Kidney capillary endothelial cell (primary cell): ENCODE results near the gene IL1R2.

Experiments
- DNase-seq: peaks from one replicate; pipeline ENCODE4 v3.0.0-alpha.2; 2018; ENCODE audit warnings: low spot score

IL1R2 gene

GRCh38 chr2:102020596-102021170 lies 28.9 kb downstream of the IL1R2 start:
- DNase-seq = peak; percentile 73

GRCh38 chr2:102021779-102022178 lies 30.0 kb downstream of the IL1R2 start:
- DNase-seq = no peak

DNA sequence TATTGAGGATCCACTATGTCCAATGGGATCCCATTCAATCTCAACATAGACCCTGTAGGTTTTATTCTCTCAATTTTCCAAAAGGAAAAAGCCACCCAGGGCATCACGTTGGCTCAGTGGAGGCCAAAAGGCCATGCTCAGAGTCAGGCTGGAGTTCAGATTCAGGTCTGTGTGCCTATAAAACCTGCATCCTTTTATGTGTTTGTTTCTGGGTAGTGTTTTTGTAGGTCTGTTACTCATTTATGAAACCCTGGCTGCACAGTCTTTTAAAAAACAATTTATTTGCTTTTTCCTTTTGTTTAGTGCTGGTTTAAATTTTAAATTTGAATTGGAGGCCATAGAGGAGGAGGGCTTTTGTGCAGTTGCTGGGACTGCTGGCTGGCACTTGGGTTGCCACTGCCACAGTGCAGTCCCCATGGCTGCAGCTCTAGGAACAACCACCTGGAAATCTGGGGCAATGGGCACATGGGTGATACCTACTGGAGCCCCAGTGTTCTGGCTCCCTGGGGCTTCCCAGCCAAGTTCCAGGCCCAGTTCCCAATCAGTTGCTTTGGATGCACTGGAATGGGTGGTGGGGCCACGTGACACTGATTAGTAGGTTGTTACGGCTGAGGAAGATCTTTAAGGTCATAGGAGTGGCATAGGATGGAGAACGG lies 31.3 kb downstream of the IL1R2 start:
- no peak for DNase-seq

DNA sequence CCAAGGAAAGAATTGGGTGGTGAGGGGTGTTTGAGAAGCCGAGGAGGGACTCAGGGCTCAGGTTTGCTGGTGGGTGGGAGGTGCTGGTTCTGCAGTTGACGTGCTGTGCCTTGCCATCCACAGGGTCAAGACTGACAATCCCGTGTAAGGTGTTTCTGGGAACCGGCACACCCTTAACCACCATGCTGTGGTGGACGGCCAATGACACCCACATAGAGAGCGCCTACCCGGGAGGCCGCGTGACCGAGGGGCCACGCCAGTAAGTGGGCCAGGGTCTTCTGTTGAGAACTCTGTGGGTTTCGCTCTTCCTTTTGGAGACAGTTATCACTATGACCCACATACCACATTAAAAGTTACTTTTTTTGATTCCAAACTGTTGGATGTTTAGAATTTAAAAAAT lies 32.6 kb downstream of the IL1R2 start:
- no peak for DNase-seq

DNA sequence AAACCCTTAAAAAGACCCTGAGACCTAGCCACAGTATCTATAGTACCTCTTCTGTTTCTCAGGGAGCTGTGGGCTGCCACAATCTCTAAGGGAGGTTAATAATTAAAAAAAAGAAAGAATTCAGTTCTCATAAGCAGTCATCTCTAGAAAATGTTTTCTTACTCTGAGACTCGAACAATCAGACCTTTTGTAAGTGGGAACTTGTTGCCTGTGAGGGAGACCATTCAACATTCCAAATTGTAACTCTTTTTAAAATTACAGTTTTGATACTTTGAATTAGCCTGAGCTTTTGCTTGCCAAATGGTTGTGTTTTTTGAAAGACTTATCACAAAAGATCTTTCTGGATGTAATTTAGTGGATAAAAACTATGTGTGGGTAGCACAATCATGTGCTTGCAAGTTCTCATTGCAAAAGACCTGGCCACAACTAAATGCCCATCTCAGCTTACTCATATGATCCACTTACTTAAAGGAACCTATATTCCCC lies 33.3 kb downstream of the IL1R2 start:
- no peak for DNase-seq

- DNase-seq = no peak
Observed at GRCh38 chr2:102025583-102026267, 34.0 kb downstream of the IL1R2 start.

DNA sequence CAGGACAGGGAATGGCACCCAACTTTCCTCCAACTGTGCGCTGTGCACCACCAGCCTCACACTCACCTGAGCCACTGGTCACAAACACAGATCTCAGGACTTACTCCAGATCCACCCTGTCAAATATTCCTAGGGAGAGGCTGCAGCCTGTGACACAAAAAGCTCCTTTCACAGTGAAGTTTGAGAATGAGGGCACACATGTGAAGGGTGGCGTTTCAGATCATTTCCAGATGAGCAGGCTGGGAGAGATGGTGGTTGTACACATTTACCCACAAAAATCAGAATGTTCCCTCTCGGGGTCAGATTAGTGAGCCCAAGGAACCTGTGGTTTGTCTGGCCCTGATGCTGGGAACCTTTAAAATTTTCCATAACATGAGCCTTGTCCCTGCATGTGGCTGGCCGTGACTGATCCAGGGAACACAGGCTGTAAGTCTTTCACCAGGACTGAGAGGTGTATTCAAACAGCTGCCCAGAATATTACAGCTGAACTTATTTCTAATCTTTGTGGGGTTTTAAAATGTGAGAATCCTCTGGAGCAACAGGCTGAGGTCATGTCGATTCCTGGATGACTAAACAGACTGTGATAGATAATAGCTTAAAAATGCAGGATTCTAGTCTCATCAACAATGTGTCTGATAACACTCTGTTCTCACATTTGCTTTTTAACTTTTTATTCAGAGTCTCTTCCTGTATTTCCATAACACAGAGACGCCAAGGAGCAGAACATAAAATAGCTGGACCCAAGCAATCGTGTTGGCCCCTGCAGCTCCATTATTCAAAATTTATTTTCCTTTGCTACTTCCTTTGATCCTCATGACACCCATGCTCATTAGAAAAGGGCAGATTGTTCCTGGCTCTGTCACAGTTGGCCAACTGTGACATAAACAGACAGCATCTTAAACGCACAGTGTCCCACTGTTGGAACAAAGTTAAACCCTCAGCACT lies 35.5 kb downstream of the IL1R2 start:
- DNase-seq = no peak

DNA sequence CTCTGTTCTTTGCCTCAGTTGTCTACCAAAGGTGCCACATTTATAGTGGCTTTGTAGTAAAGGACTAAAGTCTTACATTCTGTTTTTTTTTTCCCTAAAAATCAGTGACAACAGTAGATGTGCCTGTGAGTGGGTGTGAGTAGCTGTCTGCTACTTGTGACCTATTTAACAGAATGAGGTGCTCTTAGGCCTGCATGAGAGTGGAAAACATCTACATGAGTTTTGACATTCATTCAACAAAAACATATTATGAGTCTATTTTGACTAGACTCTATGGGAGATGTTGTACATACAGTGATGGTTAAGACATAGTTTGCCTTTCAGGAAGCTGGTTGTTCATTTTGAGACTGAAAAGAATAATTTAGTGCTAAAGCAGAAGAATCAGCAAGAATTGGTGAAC lies 36.7 kb downstream of the IL1R2 start:
- no peak for DNase-seq

GRCh38 chr2:102029405-102029804 lies 37.6 kb downstream of the IL1R2 start:
- no peak for DNase-seq

- DNase-seq = no peak
Observed at GRCh38 chr2:102029952-102030351, 38.2 kb downstream of the IL1R2 start.

GRCh38 chr2:102030502-102030854 lies 38.7 kb downstream of the IL1R2 start:
- DNase-seq = no peak

DNA sequence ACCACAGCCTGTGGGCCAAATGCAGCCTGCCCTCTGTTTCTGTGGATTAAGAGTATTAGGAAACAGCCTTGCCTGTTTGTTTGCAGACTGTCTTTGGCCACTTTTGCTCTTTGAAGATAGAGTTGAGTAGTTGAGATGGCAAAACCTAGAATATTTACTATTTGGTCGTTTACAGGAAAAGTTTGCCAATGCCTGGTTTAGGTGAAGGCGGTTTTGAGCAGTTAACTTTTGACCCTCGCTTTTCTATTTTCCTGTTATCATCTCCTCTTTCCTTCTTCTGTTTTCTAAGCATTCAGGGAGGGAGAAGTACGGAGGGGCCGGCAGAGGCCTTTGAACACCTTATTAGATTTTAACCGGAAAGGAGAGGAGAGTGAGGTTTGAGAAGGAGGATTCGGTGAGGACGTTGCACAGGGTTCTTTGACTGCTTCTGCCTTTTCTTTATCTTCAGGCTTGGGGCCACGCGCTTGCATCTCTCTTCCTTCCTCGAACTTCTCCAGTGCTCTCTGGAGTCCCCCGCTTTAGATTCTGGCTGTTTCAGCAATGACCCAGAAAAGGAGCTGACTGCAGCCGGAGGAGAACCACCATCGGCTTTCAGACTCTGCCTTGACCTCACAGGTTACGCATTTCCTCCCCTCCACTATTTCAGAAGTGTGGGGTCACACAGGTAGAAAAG lies 39.2 kb downstream of the IL1R2 start:
- DNase-seq = no peak

DNA sequence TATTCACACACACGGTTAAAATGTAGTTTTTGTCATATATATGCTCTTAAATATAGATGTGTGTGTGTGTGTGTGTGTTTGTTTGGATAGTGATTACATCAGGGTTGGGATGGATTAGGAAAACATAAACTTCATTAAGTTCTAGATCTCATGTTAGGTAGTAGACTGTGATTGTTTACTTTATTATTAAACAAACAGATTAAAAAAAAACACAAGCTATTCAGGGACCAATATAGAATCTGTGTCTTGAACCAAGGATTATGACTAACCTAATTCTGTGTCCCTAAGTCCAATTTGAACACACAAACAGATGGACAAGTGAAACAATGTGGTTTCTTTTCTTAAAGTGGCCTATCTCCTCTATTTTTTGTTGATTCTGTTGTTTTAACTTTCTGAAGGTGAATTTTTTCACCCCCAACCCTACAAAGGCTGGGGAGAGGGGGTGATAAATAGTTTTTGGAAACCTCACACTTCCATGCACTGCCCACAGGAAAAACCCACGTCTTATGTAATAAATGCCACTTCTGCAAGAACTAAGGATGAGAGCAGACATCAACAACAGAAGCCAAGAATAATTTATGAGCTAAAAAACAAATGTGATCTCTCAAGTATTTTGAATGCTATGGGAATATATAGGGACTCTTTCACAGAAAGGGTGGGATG lies 40.7 kb downstream of the IL1R2 start:
- DNase-seq = no peak

DNA sequence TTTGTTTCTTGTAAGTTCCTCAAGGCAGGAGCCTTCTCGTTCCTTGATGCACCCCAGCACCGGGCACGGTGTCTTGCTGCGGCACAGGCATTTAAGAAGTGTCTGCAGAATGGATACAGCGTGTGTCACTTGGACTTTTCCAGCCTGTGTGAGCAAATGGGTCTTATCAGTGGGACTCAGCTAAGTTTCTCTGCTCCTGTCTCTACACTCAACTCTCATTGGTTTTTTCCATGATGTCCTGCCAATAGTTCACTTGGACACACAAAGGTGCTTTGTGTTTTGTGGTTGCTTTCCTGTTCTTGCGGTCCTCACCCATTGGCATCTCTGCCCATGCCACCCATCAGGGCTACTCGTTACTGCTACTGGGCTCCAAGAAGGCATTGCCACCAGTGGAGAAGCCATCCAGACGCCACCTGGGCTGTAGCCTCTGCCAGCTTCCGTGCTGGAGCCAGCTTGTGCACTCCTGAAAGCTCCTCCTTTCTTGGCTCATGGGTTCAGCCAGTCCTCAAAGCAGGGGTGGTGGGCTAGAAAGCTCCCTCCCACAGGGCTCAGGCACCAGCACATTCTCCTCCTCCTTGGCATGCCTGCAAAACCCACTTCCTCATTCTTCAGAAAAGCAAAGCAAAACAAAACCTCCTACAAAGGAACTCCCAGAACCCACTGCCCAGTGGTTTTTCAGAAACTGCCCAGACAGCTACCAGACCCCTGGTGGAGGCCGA lies 41.4 kb downstream of the IL1R2 start:
- DNase-seq = no peak

DNA sequence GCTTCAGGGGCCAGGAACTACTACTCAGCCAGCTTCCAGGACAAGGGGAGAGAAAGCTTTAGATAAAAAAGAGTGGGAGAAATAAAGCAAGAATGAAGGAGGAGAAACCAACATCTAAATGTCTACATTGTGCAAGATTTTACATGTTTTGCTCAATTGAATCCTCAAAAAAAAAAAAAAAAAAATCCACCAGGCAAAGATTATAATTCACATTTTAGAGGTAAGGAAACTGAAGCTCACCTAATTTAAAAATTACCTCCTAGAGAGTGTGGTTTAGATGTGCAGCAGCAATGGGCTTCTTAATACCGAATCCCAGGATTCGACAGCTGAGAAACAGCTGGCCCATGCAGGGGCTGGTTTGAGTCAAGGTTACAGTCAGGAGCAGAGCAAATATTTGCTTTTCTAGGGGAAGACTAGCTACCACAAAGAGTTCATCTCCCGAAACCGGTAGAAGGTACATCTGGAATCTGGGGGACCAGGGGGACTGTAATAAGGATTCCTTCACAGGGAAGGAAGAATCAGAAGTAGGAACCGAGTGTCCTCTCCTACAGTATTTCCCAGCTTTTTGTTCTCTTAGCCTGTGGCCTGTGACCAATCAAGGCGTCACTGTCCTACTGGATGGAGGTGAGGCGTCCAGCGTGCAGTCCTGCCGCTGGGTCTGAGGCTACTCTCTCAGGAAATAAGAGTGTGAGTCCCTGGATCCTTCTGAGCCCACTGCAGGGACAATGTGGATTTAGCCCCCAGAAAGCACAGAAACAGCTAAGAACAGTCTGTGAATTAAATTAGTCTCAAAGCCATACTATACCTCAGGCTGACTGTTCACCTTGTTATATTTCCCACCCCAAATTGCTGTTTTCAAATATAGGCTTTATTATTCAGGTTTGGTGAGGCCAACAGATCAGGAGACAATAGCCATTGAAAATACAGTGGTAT lies 42.3 kb downstream of the IL1R2 start:
- no peak for DNase-seq

- no peak for DNase-seq
Observed at GRCh38 chr2:102034683-102035548, 43.2 kb downstream of the IL1R2 start.

DNA sequence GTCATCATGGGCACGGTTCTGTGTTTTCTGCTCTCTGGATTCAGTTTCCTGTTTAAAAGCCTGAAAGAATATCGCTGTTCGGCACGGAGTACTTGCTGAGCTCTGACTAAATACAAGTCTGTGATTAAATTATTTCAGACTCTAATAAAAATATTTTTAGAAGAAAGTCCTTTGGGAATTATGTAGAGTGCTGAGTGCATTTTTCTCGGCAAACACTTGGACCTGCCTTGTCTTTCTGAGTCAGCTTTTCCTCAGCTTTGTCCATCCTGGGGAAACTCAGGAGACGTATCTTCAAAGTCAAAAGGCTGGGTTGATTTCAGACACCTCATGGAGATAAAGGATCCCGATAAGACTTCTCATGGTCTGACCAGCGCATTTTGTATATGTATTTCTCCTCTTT lies 45.9 kb downstream of the IL1R2 start:
- DNase-seq = no peak

DNA sequence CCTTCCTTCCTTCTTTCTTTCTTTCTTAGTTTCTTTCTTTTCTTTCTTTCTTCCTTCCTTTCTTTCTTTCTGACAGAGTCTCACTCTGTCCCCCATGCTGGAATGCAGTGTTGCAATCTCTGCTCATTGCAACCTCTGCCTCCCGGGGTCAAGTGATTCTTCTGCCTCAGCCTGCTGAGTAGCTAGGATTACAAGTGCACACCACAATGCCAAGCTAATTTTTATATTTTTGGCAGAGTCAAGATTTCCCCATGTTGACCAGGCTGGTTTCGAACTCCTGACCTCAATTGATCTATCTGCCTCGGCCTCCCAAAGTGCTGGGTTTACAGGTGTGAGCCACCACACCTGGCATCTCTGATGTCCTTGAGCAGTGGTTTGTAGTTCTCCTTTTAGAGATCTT lies 48.5 kb downstream of the IL1R2 start:
- DNase-seq = no peak

- no peak for DNase-seq
Observed at GRCh38 chr2:102041351-102041750, 49.6 kb downstream of the IL1R2 start.
